Measurements from ENCODE around the gene SFI1. TPM values are rescaled to one million over a fixed set of nuclear protein-coding genes. Genes with fewer than 3 reads are reported as not detected.
A peak's percentile ranks its signal among the peaks of the same experiment; 100 is the strongest.

SFI1 gene
- total RNA-seq, 1 experiment from 2014 or later: 61.6 TPM

GRCh38 chr22:31631436-31631835 lies 135.1 kb downstream of the SFI1 start:
- DNase-seq (ENCODE audit: low spot score): no peak
- Histone ChIP-seq H3K9me3 (ENCODE audit: low read depth, low read length, poor library complexity, severe bottlenecking) (no peaks in the 10 kb centered on the region), H3K4me1 (ENCODE audit: insufficient read depth, low read length, poor library complexity, severe bottlenecking) (peaks cover 5% of the 10 kb centered on the region), H3K27me3 (replicated peaks; ENCODE audit: insufficient read depth, low read depth, low read length, poor library complexity) (no peaks in the 10 kb centered on the region), H3K36me3 (ENCODE audit: insufficient read depth, low read length, poor library complexity, severe bottlenecking) (peaks cover 3% of the 10 kb centered on the region), H3K4me3 (ENCODE audit: low read depth, low read length, poor library complexity, severe bottlenecking) (peak overlapping the region; percentile 75), H3K27ac (ENCODE audit: low read depth, low read length, poor library complexity, severe bottlenecking) (peak overlapping the region; percentile 92)
- no peak for TF ChIP-seq CTCF (conservative IDR thresholded peaks at IDR 0.05; ENCODE audit: low read depth, low read length)
- no peak for TF ChIP-seq EZH2 (IDR thresholded peaks at IDR 0.05; ENCODE audit: borderline replicate concordance, low read depth, low read length, poor library complexity, severe bottlenecking)
- ChIA-PET CTCF (interaction anchor here (0.6 kb wide), 1 partner anchor 202 kb away, joined by 4 read pairs; no protein-coding TSS in a partner anchor), POLR2A (ENCODE audit: low non-redundant PET) (interaction anchor here (0.6 kb wide), 1 partner anchor 19 kb away, joined by 3 read pairs; no protein-coding TSS in a partner anchor)
- intact Hi-C loops (cut with micrococcal nuclease; ENCODE audit: unreplicated experiment): loop anchor here (10.0 kb wide), 1 partner anchor 177 kb away; no protein-coding TSS in a partner anchor
- no TSS peak for BruUV-seq (replicated peaks)

- TF ChIP-seq EZH2 (IDR thresholded peaks at IDR 0.05; ENCODE audit: borderline replicate concordance, low read depth, low read length, poor library complexity, severe bottlenecking) (no peak), CTCF (conservative IDR thresholded peaks at IDR 0.05; ENCODE audit: low read depth, low read length) (no peak)
- H3K4me3 ChIP-seq (ENCODE audit: low read depth, low read length, poor library complexity, severe bottlenecking): no peak overlapping the region
- H3K27me3 ChIP-seq (replicated peaks; ENCODE audit: insufficient read depth, low read depth, low read length, poor library complexity): no peaks in the 10 kb centered on the region
- ChIA-PET POLR2A (ENCODE audit: low non-redundant PET) (no interaction called here), CTCF (no interaction called here)
- no peaks in the 10 kb centered on the region for H3K9me3 ChIP-seq (ENCODE audit: low read depth, low read length, poor library complexity, severe bottlenecking)
- peaks cover 5% of the 10 kb centered on the region for H3K4me1 ChIP-seq (ENCODE audit: insufficient read depth, low read length, poor library complexity, severe bottlenecking)
- DNase-seq (ENCODE audit: low spot score): no peak
- intact Hi-C loops (cut with micrococcal nuclease; ENCODE audit: unreplicated experiment): loop anchor here (10.0 kb wide), 1 partner anchor 181 kb away; no protein-coding TSS in a partner anchor
- H3K36me3 ChIP-seq (ENCODE audit: insufficient read depth, low read length, poor library complexity, severe bottlenecking): no peaks in the 10 kb centered on the region
- BruUV-seq (replicated peaks): no TSS peak
- H3K27ac ChIP-seq (ENCODE audit: low read depth, low read length, poor library complexity, severe bottlenecking): no peak overlapping the region
Measured at GRCh38 chr22:31635638-31636306, 139.4 kb downstream of the SFI1 start.

GRCh38 chr22:31637447-31637890 lies 141.1 kb downstream of the SFI1 start:
- no peak overlapping the region for H3K4me3 ChIP-seq (ENCODE audit: low read depth, low read length, poor library complexity, severe bottlenecking)
- TF ChIP-seq EZH2 (IDR thresholded peaks at IDR 0.05; ENCODE audit: borderline replicate concordance, low read depth, low read length, poor library complexity, severe bottlenecking): no peak
- no peak for TF ChIP-seq CTCF (conservative IDR thresholded peaks at IDR 0.05; ENCODE audit: low read depth, low read length)
- H3K9me3 ChIP-seq (ENCODE audit: low read depth, low read length, poor library complexity, severe bottlenecking): no peaks in the 10 kb centered on the region
- intact Hi-C loops (cut with micrococcal nuclease; ENCODE audit: unreplicated experiment): loop anchor here (10.0 kb wide), 1 partner anchor 183 kb away; no protein-coding TSS in a partner anchor
- H3K27ac ChIP-seq (ENCODE audit: low read depth, low read length, poor library complexity, severe bottlenecking): no peak overlapping the region
- BruUV-seq (replicated peaks): no TSS peak
- CTCF ChIA-PET: no interaction called here
- no peak for DNase-seq (ENCODE audit: low spot score)
- POLR2A ChIA-PET (ENCODE audit: low non-redundant PET): no interaction called here
- H3K4me1 ChIP-seq (ENCODE audit: insufficient read depth, low read length, poor library complexity, severe bottlenecking): no peaks in the 10 kb centered on the region
- no peaks in the 10 kb centered on the region for H3K36me3 ChIP-seq (ENCODE audit: insufficient read depth, low read length, poor library complexity, severe bottlenecking)
- H3K27me3 ChIP-seq (replicated peaks; ENCODE audit: insufficient read depth, low read depth, low read length, poor library complexity): no peaks in the 10 kb centered on the region
